GM23338 (cell line): Measurements from ENCODE around the gene ZACN. TPM values are rescaled to one million over a fixed set of nuclear protein-coding genes. Genes with fewer than 3 reads are reported as not detected.

Source experiments
- ATAC-seq: fragments of 200-7000 bp; cut with Tn5 transposase; 3 replicates; pipeline ENCODE4 v1.9.1; 2020
- DNase-seq: peaks from one replicate; pipeline ENCODE4 v3.0.0-alpha.2; 2015; ENCODE audit warnings: low spot score
- H2AFZ ChIP-seq: fragments of 200-600 bp; sonication (generic); 2 replicates; pipeline ENCODE4 v1.8.0; 2016; ENCODE audit warnings: antibody characterized with exemption, mild to moderate bottlenecking, moderate library complexity
- H3F3A ChIP-seq: fragments of 200-600 bp; sonication (generic); replicated peaks from 2 replicates; pipeline ENCODE4 v1.8.0; 2017; ENCODE audit warnings: antibody characterized with exemption, mixed run types, low read depth
- H3K27ac ChIP-seq: fragments of 200-600 bp; sonication (generic); 2 replicates; pipeline ENCODE4 v1.6.1; 2016; ENCODE audit warnings: low read depth
- H3K27me3 ChIP-seq: fragments of 200-600 bp; sonication (generic); 2 replicates; pipeline ENCODE4 v1.8.0; 2016; ENCODE audit warnings: mild to moderate bottlenecking, mixed run types, moderate library complexity; ENCODE audit not compliant: insufficient read depth
- H3K36me3 ChIP-seq: fragments of 200-600 bp; sonication (generic); 2 replicates; pipeline ENCODE4 v1.8.0; 2016; ENCODE audit warnings: mild to moderate bottlenecking; ENCODE audit not compliant: insufficient read depth
- H3K4me1 ChIP-seq: fragments of 200-600 bp; sonication (generic); 2 replicates; pipeline ENCODE4 v1.8.0; 2016; ENCODE audit warnings: mild to moderate bottlenecking, moderate library complexity; ENCODE audit not compliant: insufficient read depth
- H3K4me2 ChIP-seq: fragments of 200-600 bp; sonication (generic); 2 replicates; pipeline ENCODE4 v1.7.1; 2017; ENCODE audit warnings: mixed run types
- H3K4me3 ChIP-seq: fragments of 200-600 bp; sonication (generic); 2 replicates; pipeline ENCODE4 v1.6.1; 2016; ENCODE audit warnings: mixed run types
- H3K79me2 ChIP-seq: fragments of 200-600 bp; sonication (generic); replicated peaks from 2 replicates; pipeline ENCODE4 v1.8.0; 2017; ENCODE audit warnings: mild to moderate bottlenecking; ENCODE audit not compliant: insufficient read depth
- H3K9me2 ChIP-seq: fragments of 200-600 bp; sonication (generic); 2 replicates; pipeline ENCODE4 v1.8.0; 2017; ENCODE audit not compliant: insufficient read depth
- H4K20me1 ChIP-seq: fragments of 200-600 bp; sonication (generic); replicated peaks from 2 replicates; pipeline ENCODE4 v1.8.0; 2017; ENCODE audit warnings: mild to moderate bottlenecking; ENCODE audit not compliant: insufficient read depth
- H3K27ac Mint-ChIP-seq: 2 replicates; pipeline ENCODE4 v1.8.0; 2020; ENCODE audit warnings: inconsistent platforms, mild to moderate bottlenecking, moderate library complexity, mixed read lengths
- H3K27me3 Mint-ChIP-seq: 3 replicates; pipeline ENCODE4 v1.8.0; 2022; ENCODE audit warnings: low read depth, mild to moderate bottlenecking, moderate library complexity, mixed read lengths, inconsistent platforms; ENCODE audit not compliant: insufficient read depth, poor library complexity
- H3K36me3 Mint-ChIP-seq: 3 replicates; pipeline ENCODE4 v1.8.0; 2021; ENCODE audit warnings: low read depth, mild to moderate bottlenecking, inconsistent platforms, moderate library complexity, mixed read lengths
- H3K4me1 Mint-ChIP-seq: 3 replicates; pipeline ENCODE4 v1.8.0; 2020; ENCODE audit warnings: mild to moderate bottlenecking, inconsistent platforms, mixed read lengths
- H3K4me3 Mint-ChIP-seq: 3 replicates; pipeline ENCODE4 v1.8.0; 2021; ENCODE audit warnings: moderate library complexity, mild to moderate bottlenecking, inconsistent platforms, mixed read lengths
- H3K9me3 Mint-ChIP-seq: 3 replicates; pipeline ENCODE4 v1.8.0; 2020; ENCODE audit warnings: moderate library complexity, mild to moderate bottlenecking, inconsistent platforms, mixed read lengths
- CREB1 ChIP-seq: fragments of 250-450 bp; sonication (Bioruptor Pico); IDR thresholded peaks from 2 replicates; pipeline ENCODE4 v1.5.0; 2020; ENCODE audit warnings: low read depth, mild to moderate bottlenecking, moderate library complexity
- CTCF ChIP-seq, 2 experiments: fragments of 200-600 bp in 1 of 2; sonication (generic) in 1 of 2; conservative IDR thresholded peaks; 2 replicates each; pipeline versions ENCODE4 v1.5.1 to v1.6.1; 2016 to 2017; ENCODE audit warnings: antibody characterized with exemption in 2 of 2, low read depth in 2 of 2, mild to moderate bottlenecking in 2 of 2, moderate library complexity in 1 of 2
- ETS1 ChIP-seq: IDR thresholded peaks from 2 replicates; pipeline ENCODE4 v1.6.1; 2016; ENCODE audit warnings: antibody characterized with exemption
- EZH2 ChIP-seq: fragments of 200-600 bp; sonication (generic); IDR thresholded peaks from one replicate; pipeline ENCODE4 v1.8.0; 2017; ENCODE audit warnings: antibody characterized with exemption, mild to moderate bottlenecking, low read depth; ENCODE audit not compliant: unreplicated experiment
- POLR2AphosphoS5 ChIP-seq: IDR thresholded peaks from 2 replicates; pipeline ENCODE4 v1.6.1; 2016; ENCODE audit warnings: antibody characterized with exemption, low read depth
- ZNF331 ChIP-seq: fragments of 250-450 bp; sonication (Bioruptor Pico); IDR thresholded peaks from 2 replicates; pipeline ENCODE4 v1.5.0; 2020; ENCODE audit warnings: low read depth, mild to moderate bottlenecking, moderate library complexity
- polyA plus RNA-seq: library from polyadenylated mRNA; unstranded; fragments of >200 nt; fragmentation: Nextera tagmentation; extraction: Ambion mirVana; gene quantifications from 2 replicates; pipeline ENCODE4 v1.2.1, GENCODE V29; 2016
- total RNA-seq: library from RNA; depleted of rRNA; stranded (reverse); fragments of >200 nt; shearing (Covaris generic); gene quantifications from 2 replicates; pipeline ENCODE4 v1.2.3, GENCODE V29; 2014
- TF ChIP-seq, protein P1 (sequence below): IDR thresholded peaks from one replicate; pipeline ENCODE4 v1.6.1; 2018; ENCODE audit warnings: antibody characterized with exemption; ENCODE audit not compliant: unreplicated experiment

Gene ZACN
- total and polyA plus RNA-seq, 2 experiments from 2014 or later: 0.47 TPM; not detected in 1

DNA sequence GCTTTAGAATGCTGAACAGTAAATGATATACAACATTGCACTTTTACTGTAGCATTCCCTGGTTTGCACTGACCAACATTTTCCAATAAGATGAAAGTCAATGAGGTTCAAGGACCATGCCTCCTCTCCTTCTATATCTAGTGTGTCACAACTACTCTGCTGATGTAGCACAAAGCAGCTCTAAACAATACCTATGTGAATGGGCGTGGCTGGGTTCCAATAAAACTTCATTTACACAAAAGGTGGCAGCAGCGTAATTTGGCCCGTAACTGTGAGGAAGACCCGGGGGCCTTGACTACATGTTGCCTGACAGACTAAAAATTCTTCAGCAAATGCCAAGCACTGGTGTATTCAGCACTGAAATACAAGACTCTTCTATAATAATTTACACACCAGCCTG is 13.2 kb upstream of the ZACN start (continued):
- TF ChIP-seq, protein P1, sequence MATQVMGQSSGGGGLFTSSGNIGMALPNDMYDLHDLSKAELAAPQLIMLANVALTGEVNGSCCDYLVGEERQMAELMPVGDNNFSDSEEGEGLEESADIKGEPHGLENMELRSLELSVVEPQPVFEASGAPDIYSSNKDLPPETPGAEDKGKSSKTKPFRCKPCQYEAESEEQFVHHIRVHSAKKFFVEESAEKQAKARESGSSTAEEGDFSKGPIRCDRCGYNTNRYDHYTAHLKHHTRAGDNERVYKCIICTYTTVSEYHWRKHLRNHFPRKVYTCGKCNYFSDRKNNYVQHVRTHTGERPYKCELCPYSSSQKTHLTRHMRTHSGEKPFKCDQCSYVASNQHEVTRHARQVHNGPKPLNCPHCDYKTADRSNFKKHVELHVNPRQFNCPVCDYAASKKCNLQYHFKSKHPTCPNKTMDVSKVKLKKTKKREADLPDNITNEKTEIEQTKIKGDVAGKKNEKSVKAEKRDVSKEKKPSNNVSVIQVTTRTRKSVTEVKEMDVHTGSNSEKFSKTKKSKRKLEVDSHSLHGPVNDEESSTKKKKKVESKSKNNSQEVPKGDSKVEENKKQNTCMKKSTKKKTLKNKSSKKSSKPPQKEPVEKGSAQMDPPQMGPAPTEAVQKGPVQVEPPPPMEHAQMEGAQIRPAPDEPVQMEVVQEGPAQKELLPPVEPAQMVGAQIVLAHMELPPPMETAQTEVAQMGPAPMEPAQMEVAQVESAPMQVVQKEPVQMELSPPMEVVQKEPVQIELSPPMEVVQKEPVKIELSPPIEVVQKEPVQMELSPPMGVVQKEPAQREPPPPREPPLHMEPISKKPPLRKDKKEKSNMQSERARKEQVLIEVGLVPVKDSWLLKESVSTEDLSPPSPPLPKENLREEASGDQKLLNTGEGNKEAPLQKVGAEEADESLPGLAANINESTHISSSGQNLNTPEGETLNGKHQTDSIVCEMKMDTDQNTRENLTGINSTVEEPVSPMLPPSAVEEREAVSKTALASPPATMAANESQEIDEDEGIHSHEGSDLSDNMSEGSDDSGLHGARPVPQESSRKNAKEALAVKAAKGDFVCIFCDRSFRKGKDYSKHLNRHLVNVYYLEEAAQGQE: no peak
- TF ChIP-seq CREB1: no peak

GRCh38 chr17:76071531-76072147 is 7.3 kb upstream of the ZACN start:
- Histone ChIP-seq H2AFZ (peak overlapping the region; percentile 99), H3K36me3 (peaks cover 10% of the 10 kb centered on the region; the same call in 1 of the 2 replicates), H3K9me2 (no peaks in the 10 kb centered on the region), H3K4me1 (peaks cover 24% of the 10 kb centered on the region), H3K4me2 (peak overlapping the region; percentile 97), H3F3A (peaks cover 23% of the 10 kb centered on the region), H3K4me3 (peak overlapping the region; percentile 81), H3K79me2 (peaks cover 44% of the 10 kb centered on the region), H3K27me3 (peaks cover 38% of the 10 kb centered on the region), H4K20me1 (peaks cover 17% of the 10 kb centered on the region), H3K27ac (peak overlapping the region; percentile 72; the same call in 1 of the 2 replicates)
- Mint-ChIP-seq H3K4me3 (peak overlapping the region; percentile 98), H3K9me3 (no peaks in the 10 kb centered on the region; the same call in 1 of the 3 replicates), H3K27me3 (peaks cover 40% of the 10 kb centered on the region), H3K27ac (peak overlapping the region; percentile 78), H3K36me3 (peaks cover 16% of the 10 kb centered on the region), H3K4me1 (peaks cover 24% of the 10 kb centered on the region; the same call in 2 of the 3 replicates)
- ATAC-seq (no peak), DNase-seq (no peak)
- TF ChIP-seq EZH2 (no peak), ZNF331 (CRISPR knock-in tag) (no peak)

DNA sequence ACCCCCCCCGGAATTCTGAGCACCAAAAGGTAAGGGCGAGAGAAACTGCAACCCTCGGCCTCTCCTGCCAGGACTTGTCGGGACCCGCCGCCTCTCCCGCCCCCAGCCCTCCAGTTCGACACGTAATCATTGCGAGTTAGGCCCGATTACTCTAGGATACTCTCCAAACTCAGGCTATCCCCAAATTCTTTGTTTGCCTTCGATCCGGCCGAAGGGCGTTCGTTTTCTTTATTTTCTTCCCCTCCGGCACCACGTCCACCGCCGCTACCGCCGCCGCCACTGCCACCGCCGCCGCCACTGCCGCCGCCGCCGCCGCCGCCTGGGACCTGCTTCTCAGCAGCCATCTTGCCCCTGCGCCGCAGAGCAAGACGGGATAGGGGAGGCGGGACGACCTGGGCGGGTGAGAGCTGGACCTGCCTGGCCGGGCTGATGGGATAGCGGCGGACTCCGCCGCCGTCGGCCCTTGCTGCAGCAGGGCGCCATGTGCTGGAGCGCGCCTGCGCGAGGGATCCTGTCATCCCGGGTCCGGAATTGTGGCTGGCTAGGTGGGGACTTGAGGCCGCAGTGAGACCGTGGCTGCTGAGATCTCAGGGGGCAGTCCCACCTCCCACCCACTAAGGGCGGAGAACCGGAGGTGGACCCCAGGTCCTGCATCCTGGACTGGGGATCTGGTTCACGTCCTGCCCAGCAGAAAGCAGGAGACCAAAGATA is 6.7 kb upstream of the ZACN start, which contains the start of gene SRP68:
Gene SRP68 (minus strand): TSS at position 370 of the 711 bp plus-strand sequence. CDS start 26 bp downstream, at position 344.
- DNase-seq (peak; percentile 94), ATAC-seq (peak; percentile 79)
- Mint-ChIP-seq H3K4me1 (peaks cover 30% of the 10 kb centered on the region), H3K27ac (peak within 1 kb of the TSS; percentile 78), H3K9me3 (no peaks in the 10 kb centered on the region; the same call in 1 of the 3 replicates), H3K36me3 (peaks cover 11% of the 10 kb centered on the region; the same call in 2 of the 3 replicates), H3K4me3 (peak within 1 kb of the TSS; percentile 98), H3K27me3 (peaks cover 46% of the 10 kb centered on the region)
- peaks cover 44% of the 10 kb centered on the region for H3K79me2 ChIP-seq
- H3K4me3 ChIP-seq: peak within 1 kb of the TSS; percentile 81
- peaks cover 6% of the 10 kb centered on the region; the same call in 1 of the 2 replicates for H3K36me3 ChIP-seq
- H3K27ac ChIP-seq: peak within 1 kb of the TSS; percentile 72; the same call in 1 of the 2 replicates
- TF ChIP-seq ETS1 (peak; percentile 57; the same call in 1 of the 2 replicates), CREB1 (peak; percentile 5; the same call in 1 of the 2 replicates), POLR2AphosphoS5 (peak; percentile 87), CTCF (conservative IDR thresholded peaks at IDR 0.05; ENCODE audit: low read depth in 2 of 2) (no peak)
- H3K9me2 ChIP-seq: no peaks in the 10 kb centered on the region
- peaks cover 28% of the 10 kb centered on the region for H3K4me1 ChIP-seq
- H4K20me1 ChIP-seq: peaks cover 17% of the 10 kb centered on the region
- H3K27me3 ChIP-seq: peaks cover 45% of the 10 kb centered on the region
- peak within 1 kb of the TSS; percentile 97 for H3K4me2 ChIP-seq
- peak within 1 kb of the TSS; percentile 99 for H2AFZ ChIP-seq
- peaks cover 24% of the 10 kb centered on the region for H3F3A ChIP-seq
